OCI-LY7 (cell line): ENCODE data around the gene SCN5A. TPM values are rescaled to one million over a fixed set of nuclear protein-coding genes. Genes with fewer than 3 reads are reported as not detected.

ENCODE experiments used
- BruUV-seq: library from RNA; stranded (reverse); fragments of 400-500 nt; replicated peaks from 2 replicates; lab custom pipeline; 2021; lab: Mats Ljungman, UMichigan
- CTCF ChIA-PET: fragments of 300-600 bp; sonication (Branson Sonifier 250); formaldehyde crosslinking; loops from one replicate; lab custom pipeline; 2022; ENCODE audit warnings: antibody characterized with exemption; ENCODE audit not compliant: unreplicated experiment; lab: Charles Lee
- POLR2A ChIA-PET: fragments of 300-600 bp; sonication (Branson Sonifier 250); formaldehyde crosslinking; loops from one replicate; lab custom pipeline; 2022; ENCODE audit warnings: antibody characterized with exemption; lab: Charles Lee
- DNase-seq: peaks from one replicate; pipeline ENCODE4 v3.0.0-alpha.2; 2015; ENCODE audit warnings: low spot score
- H2AFZ ChIP-seq: fragments of 200-600 bp; sonication (generic), shearing (Covaris generic); 2 replicates; pipeline ENCODE4 v1.6.1; 2014; ENCODE audit warnings: mild to moderate bottlenecking, antibody characterized with exemption, low read length, moderate library complexity
- H3K27ac ChIP-seq: fragments of 200-600 bp; sonication (generic); 2 replicates; pipeline ENCODE4 v1.5.1; 2014; ENCODE audit warnings: mixed run types, low read depth, mild to moderate bottlenecking, moderate library complexity, low read length, inconsistent platforms; ENCODE audit not compliant: poor library complexity, severe bottlenecking
- H3K36me3 ChIP-seq: fragments of 200-600 bp; sonication (generic); 2 replicates; pipeline ENCODE4 v1.6.1; 2014; ENCODE audit warnings: mild to moderate bottlenecking, antibody characterized with exemption, low read length, moderate library complexity, mixed read lengths; ENCODE audit not compliant: insufficient read depth
- H3K4me1 ChIP-seq: fragments of 200-600 bp; sonication (generic); 2 replicates; pipeline ENCODE4 v1.5.1; 2014; ENCODE audit warnings: mild to moderate bottlenecking, low read length; ENCODE audit not compliant: insufficient read depth, poor library complexity, severe bottlenecking
- H3K4me2 ChIP-seq: fragments of 200-600 bp; sonication (generic); 2 replicates; pipeline ENCODE4 v1.6.1; 2014; ENCODE audit warnings: mild to moderate bottlenecking, low read length
- H3K4me3 ChIP-seq: fragments of 200-600 bp; sonication (generic); 2 replicates; pipeline ENCODE4 v1.5.1; 2014; ENCODE audit warnings: mild to moderate bottlenecking, low read depth, low read length; ENCODE audit not compliant: poor library complexity, severe bottlenecking
- H3K79me2 ChIP-seq: fragments of 200-600 bp; sonication (generic); 2 replicates; pipeline ENCODE4 v1.6.1; 2016; ENCODE audit warnings: low read depth, mild to moderate bottlenecking, low read length, moderate library complexity, mixed read lengths; ENCODE audit not compliant: insufficient read depth
- H3K9me2 ChIP-seq: fragments of 200-600 bp; sonication (generic); 2 replicates; pipeline ENCODE4 v1.6.1; 2016; ENCODE audit warnings: mild to moderate bottlenecking, low read length, mixed read lengths; ENCODE audit not compliant: insufficient read depth
- H3K9me3 ChIP-seq: fragments of 200-600 bp; sonication (generic); 2 replicates; pipeline ENCODE4 v1.6.1; 2014; ENCODE audit warnings: mild to moderate bottlenecking, mixed run types, low read length, mixed read lengths
- H4K20me1 ChIP-seq: fragments of 200-600 bp; sonication (generic); 2 replicates; pipeline ENCODE4 v1.6.1; 2014; ENCODE audit warnings: mild to moderate bottlenecking, antibody characterized with exemption, low read length, moderate library complexity, mixed read lengths; ENCODE audit not compliant: insufficient read depth
- EZH2phosphoT487 ChIP-seq: fragments of 200-600 bp; sonication (generic); IDR thresholded peaks from 2 replicates; pipeline ENCODE4 v1.6.1; 2018; ENCODE audit warnings: low read depth, borderline replicate concordance, mild to moderate bottlenecking, mixed run types, antibody characterized with exemption, low read length, moderate library complexity, mixed read lengths
- intact Hi-C: fragments of 100-400 bp; cut with micrococcal nuclease; formaldehyde crosslinking; loops from one replicate; pipeline ENCODE4 v1.10.0; 2022; ENCODE audit not compliant: unreplicated experiment
- total RNA-seq, 2 experiments: library from RNA; depleted of rRNA in 1 of 2; stranded (reverse); fragments of >200 nt in 1 of 2; shearing (Covaris generic) in 1 of 2; gene quantifications; 2 replicates each; pipeline ENCODE4 v1.2.3, GENCODE V29; 2014 to 2022
- TF ChIP-seq, protein P1 (sequence below): fragments of 200-600 bp; sonication (generic); conservative IDR thresholded peaks from 2 replicates; pipeline ENCODE4 v1.5.1; 2014; ENCODE audit warnings: mild to moderate bottlenecking, antibody characterized with exemption, low read length, moderate library complexity, mixed read lengths

SCN5A gene
- total RNA-seq, 2 experiments from 2014 or later: not detected

DNA sequence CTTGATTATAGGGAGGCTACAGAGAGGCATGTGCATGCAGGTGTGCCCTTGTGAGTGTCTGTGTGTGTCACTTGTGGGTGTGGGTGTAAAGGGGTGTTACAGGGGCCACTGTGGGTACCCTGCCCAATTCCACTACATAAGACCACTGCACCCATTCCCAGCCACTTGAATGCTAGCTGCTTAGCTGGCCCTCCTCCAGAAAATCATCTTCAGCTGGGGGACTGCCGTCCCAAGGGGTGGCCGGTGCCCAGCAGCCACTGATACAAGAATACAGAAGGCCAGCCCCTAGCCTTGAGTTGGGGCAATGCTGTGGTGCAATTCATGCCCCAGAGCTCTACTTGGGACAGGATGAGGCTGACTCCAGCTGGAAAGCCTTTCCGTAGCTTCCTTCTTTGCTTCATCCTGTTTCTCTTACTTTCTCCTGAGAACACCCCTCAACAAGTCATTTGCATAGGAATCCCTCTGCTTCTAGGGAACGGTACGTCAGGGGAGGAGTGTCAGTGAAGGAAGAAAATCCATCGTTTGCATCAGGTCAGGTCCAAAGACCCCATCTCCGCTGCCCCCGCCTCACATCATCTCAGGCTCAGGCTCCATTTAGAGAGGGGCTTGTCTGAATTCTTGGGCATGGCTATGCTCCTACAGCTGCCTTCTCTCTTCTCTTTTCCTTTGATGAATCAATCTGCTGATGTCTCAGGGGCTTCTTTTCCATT, 72.0 kb downstream of the SCN5A start:
- ChIA-PET POLR2A (no interaction called here), CTCF (no interaction called here)
- intact Hi-C loops: no loop called here
- H4K20me1 ChIP-seq: no peaks in the 10 kb centered on the region
- no peaks in the 10 kb centered on the region for H3K79me2 ChIP-seq
- H3K4me1 ChIP-seq: no peaks in the 10 kb centered on the region
- no peaks in the 10 kb centered on the region for H3K9me2 ChIP-seq
- no peak for DNase-seq
- TF ChIP-seq EZH2phosphoT487: no peak
- TF ChIP-seq, protein P1, sequence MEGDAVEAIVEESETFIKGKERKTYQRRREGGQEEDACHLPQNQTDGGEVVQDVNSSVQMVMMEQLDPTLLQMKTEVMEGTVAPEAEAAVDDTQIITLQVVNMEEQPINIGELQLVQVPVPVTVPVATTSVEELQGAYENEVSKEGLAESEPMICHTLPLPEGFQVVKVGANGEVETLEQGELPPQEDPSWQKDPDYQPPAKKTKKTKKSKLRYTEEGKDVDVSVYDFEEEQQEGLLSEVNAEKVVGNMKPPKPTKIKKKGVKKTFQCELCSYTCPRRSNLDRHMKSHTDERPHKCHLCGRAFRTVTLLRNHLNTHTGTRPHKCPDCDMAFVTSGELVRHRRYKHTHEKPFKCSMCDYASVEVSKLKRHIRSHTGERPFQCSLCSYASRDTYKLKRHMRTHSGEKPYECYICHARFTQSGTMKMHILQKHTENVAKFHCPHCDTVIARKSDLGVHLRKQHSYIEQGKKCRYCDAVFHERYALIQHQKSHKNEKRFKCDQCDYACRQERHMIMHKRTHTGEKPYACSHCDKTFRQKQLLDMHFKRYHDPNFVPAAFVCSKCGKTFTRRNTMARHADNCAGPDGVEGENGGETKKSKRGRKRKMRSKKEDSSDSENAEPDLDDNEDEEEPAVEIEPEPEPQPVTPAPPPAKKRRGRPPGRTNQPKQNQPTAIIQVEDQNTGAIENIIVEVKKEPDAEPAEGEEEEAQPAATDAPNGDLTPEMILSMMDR: no peak
- H3K9me3 ChIP-seq: no peaks in the 10 kb centered on the region
- no peak overlapping the region for H2AFZ ChIP-seq
- no peaks in the 10 kb centered on the region for H3K36me3 ChIP-seq
- no peak overlapping the region for H3K4me3 ChIP-seq
- H3K4me2 ChIP-seq: no peak overlapping the region
- BruUV-seq: no TSS peak
- H3K27ac ChIP-seq: no peak overlapping the region

DNA sequence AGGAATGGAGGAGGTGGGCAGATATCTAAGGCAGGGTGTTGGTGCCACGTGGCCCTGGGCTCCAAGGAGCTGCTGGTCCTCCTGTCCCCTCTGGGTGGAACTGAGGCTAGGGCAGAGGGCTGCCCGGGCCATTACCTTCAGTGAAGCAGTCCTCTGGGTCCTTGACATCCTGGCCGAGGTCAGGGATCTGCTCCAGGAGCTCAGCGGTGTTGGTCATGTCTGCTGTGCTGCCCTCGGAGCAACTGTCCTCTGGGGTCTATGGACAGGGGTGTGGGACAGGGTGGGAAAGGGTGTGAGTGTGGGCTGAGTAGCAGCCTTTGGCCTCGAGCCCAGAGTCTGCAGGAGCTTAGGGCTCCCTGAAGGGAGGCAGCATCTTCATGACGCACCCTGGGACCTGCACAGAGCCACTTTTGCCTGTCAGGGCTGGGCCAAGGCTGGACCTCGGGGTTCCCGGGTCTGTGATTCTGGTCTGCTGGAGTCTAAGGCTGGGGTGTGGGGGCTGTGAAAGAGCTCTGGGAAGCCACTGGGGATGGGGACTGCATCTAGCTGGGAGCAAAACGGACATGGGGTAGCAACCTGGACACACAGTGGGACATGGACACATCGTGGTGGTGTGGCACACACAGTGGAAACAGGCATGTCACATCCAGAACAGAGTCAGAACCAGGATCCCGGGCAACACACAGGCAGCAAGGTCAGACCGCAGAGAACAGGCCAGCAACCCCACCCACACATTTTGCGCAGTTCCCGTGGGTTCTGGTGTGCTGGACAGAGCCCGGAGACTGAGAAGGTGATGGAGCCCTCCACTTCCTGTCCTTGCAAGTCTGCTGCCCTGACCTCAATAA, 72.7 kb downstream of the SCN5A start:
- Histone ChIP-seq H3K36me3 (no peaks in the 10 kb centered on the region), H3K9me2 (no peaks in the 10 kb centered on the region), H3K79me2 (no peaks in the 10 kb centered on the region), H3K4me2 (no peak overlapping the region), H2AFZ (no peak overlapping the region), H4K20me1 (no peaks in the 10 kb centered on the region), H3K27ac (no peak overlapping the region), H3K4me1 (no peaks in the 10 kb centered on the region), H3K9me3 (no peaks in the 10 kb centered on the region), H3K4me3 (no peak overlapping the region)
- intact Hi-C loops: no loop called here
- BruUV-seq: no TSS peak
- ChIA-PET POLR2A (no interaction called here), CTCF (no interaction called here)
- TF ChIP-seq EZH2phosphoT487: no peak
- TF ChIP-seq, protein P1: no peak
- DNase-seq: no peak

DNA sequence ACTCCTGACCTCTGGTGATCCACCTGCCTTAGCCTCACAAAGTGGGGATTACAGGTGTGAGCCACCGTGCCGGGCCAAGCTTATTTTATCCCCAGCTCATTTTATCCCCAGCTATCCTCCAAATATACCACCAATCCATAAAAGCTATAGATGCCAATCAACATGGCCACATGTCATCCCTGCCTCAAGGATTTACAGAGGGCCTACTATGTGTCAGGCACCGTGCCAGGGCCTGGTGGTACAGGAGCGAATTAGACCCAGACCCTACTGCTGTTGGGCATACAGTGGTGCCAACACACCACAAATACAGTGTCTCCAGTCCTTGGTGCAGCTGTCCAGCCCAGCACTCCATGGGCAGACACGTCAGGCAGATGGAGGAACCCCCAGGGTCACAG, 73.4 kb downstream of the SCN5A start:
- Histone ChIP-seq H3K4me1 (no peaks in the 10 kb centered on the region), H3K79me2 (no peaks in the 10 kb centered on the region), H3K36me3 (no peaks in the 10 kb centered on the region), H4K20me1 (no peaks in the 10 kb centered on the region), H3K4me2 (no peak overlapping the region), H3K4me3 (no peak overlapping the region), H3K9me3 (no peaks in the 10 kb centered on the region), H3K27ac (no peak overlapping the region), H2AFZ (no peak overlapping the region), H3K9me2 (no peaks in the 10 kb centered on the region)
- ChIA-PET POLR2A (no interaction called here), CTCF (no interaction called here)
- intact Hi-C loops: no loop called here
- no TSS peak for BruUV-seq
- TF ChIP-seq, protein P1: no peak
- DNase-seq: no peak
